ENCODE measurements around the gene NMNAT2.

DNA sequence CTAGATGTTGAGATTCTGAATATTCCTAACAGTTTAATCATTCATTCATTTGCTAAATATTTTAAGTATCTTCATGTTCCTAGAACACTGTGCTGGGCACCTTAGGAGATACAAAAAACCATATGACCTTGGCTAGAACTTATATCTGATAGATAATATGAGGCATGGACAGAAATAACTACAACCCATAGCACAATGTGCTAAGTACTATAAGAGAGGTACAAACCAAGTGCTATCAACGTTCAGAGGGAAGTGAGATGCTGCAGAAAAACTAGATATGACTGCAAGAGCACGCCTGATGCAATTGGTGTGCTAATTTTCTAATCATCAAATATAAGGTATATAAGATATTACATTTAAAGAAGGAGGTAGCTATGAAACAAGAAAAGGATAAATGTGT is 10.7 kb downstream of the NMNAT2 start:
- TF ChIP-seq, protein P1, sequence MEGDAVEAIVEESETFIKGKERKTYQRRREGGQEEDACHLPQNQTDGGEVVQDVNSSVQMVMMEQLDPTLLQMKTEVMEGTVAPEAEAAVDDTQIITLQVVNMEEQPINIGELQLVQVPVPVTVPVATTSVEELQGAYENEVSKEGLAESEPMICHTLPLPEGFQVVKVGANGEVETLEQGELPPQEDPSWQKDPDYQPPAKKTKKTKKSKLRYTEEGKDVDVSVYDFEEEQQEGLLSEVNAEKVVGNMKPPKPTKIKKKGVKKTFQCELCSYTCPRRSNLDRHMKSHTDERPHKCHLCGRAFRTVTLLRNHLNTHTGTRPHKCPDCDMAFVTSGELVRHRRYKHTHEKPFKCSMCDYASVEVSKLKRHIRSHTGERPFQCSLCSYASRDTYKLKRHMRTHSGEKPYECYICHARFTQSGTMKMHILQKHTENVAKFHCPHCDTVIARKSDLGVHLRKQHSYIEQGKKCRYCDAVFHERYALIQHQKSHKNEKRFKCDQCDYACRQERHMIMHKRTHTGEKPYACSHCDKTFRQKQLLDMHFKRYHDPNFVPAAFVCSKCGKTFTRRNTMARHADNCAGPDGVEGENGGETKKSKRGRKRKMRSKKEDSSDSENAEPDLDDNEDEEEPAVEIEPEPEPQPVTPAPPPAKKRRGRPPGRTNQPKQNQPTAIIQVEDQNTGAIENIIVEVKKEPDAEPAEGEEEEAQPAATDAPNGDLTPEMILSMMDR (IDR thresholded peaks at IDR 0.05) = no peak
- TF ChIP-seq POLR2A (IDR thresholded peaks at IDR 0.05) = no peak

Measured in body of pancreas (tissue), 4 donors.